ENCODE results near the gene FAM110A.
"Not testable (repeated sequence)": the region's sequence is repeated elsewhere in the genome, so short reads cannot be mapped to it uniquely, and the experiment has no call there.

The FAM110A gene

GRCh38 chr20:822651-823573, 10.6 kb upstream of the FAM110A start:
- DNase-seq (ENCODE audit: extremely low read depth in 1 of 2, low read depth in 1 of 2): no peak

- no peak for DNase-seq (ENCODE audit: extremely low read depth in 1 of 2, low read depth in 1 of 2)
Measured at GRCh38 chr20:823574-823902, 10.0 kb upstream of the FAM110A start.

GRCh38 chr20:824490-824889, 9.0 kb upstream of the FAM110A start:
- DNase-seq (ENCODE audit: extremely low read depth in 1 of 2, low read depth in 1 of 2): no peak

- no peak for DNase-seq (ENCODE audit: extremely low read depth in 1 of 2, low read depth in 1 of 2)
Measured at GRCh38 chr20:824916-825315, 8.6 kb upstream of the FAM110A start.

- no peak for DNase-seq (ENCODE audit: extremely low read depth in 1 of 2, low read depth in 1 of 2)
Measured at GRCh38 chr20:825710-826421, 7.6 kb upstream of the FAM110A start.

GRCh38 chr20:826695-827323, 6.7 kb upstream of the FAM110A start:
- no peak for DNase-seq (ENCODE audit: extremely low read depth in 1 of 2, low read depth in 1 of 2)

GRCh38 chr20:827981-828380, 5.5 kb upstream of the FAM110A start:
- not testable (repeated sequence) for DNase-seq (ENCODE audit: extremely low read depth in 1 of 2, low read depth in 1 of 2)

- no peak for DNase-seq (ENCODE audit: extremely low read depth in 1 of 2, low read depth in 1 of 2)
Measured at GRCh38 chr20:828987-829386, 4.5 kb upstream of the FAM110A start.

GRCh38 chr20:829551-829950, 4.0 kb upstream of the FAM110A start:
- no peak for DNase-seq (ENCODE audit: extremely low read depth in 1 of 2, low read depth in 1 of 2)

GRCh38 chr20:830011-830521, 3.4 kb upstream of the FAM110A start:
- no peak for DNase-seq (ENCODE audit: extremely low read depth in 1 of 2, low read depth in 1 of 2)

- no peak for DNase-seq (ENCODE audit: extremely low read depth in 1 of 2, low read depth in 1 of 2)
Measured at GRCh38 chr20:831251-831650, 2.3 kb upstream of the FAM110A start.

- DNase-seq (ENCODE audit: extremely low read depth in 1 of 2, low read depth in 1 of 2): no peak
Measured at GRCh38 chr20:831956-832355, 1.6 kb upstream of the FAM110A start.

- DNase-seq (ENCODE audit: extremely low read depth in 1 of 2, low read depth in 1 of 2): no peak
Measured at GRCh38 chr20:833121-833449, 430 bp upstream of the FAM110A start.

- DNase-seq (ENCODE audit: extremely low read depth in 1 of 2, low read depth in 1 of 2): no peak
Measured at GRCh38 chr20:834151-834746, 734 bp downstream of the FAM110A start.

- no peak for DNase-seq (ENCODE audit: extremely low read depth in 1 of 2, low read depth in 1 of 2)
Measured at GRCh38 chr20:835608-836045, 2.1 kb downstream of the FAM110A start.

- no peak for DNase-seq (ENCODE audit: extremely low read depth in 1 of 2, low read depth in 1 of 2)
Measured at GRCh38 chr20:836190-836589, 2.7 kb downstream of the FAM110A start.

- DNase-seq (ENCODE audit: extremely low read depth in 1 of 2, low read depth in 1 of 2): no peak
Measured at GRCh38 chr20:839015-839414, 5.5 kb downstream of the FAM110A start.

GRCh38 chr20:839626-840025, 6.1 kb downstream of the FAM110A start:
- DNase-seq (ENCODE audit: extremely low read depth in 1 of 2, low read depth in 1 of 2): no peak

- no peak for DNase-seq (ENCODE audit: extremely low read depth in 1 of 2, low read depth in 1 of 2)
Measured at GRCh38 chr20:840503-840857, 7.0 kb downstream of the FAM110A start.

GRCh38 chr20:840858-841567, 7.5 kb downstream of the FAM110A start:
- no peak for DNase-seq (ENCODE audit: extremely low read depth in 1 of 2, low read depth in 1 of 2)
